Stimulated activated CD8-positive, alpha-beta memory T cell treated with anti-CD3 and anti-CD28 coated beads, Interleukin-12 subunit alpha, Interleukin-12 subunit beta, amount 100 ng/mL, for 1 hour (primary cell): ENCODE results near the gene KLF2.

Experiments
- DNase-seq: peaks from one replicate; pipeline ENCODE4 v3.0.0-alpha.2; 2020; ENCODE audit warnings: low read depth

The KLF2 gene

GRCh38 chr19:16308081-16308480 lies 16.5 kb upstream of the KLF2 start:
- DNase-seq = no peak

DNA sequence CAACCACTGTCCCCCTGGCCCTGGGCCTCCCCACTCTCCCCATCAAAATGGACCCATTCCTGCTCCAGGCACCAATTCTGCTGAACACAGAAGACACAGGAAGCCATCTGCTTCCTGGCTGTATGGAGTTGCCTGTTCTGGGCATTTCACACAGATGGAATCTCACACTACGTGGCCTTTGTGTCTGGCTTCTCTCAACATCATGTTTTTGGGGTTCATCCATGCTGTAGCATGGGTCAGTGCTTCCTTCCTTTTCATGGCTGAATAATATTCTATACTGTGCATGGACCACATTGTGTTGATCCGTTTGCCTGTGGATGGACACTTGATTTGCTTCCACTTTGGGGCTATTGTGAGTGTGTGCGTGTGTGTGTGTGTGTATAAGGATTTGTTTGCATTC lies 15.0 kb upstream of the KLF2 start:
- no peak for DNase-seq

GRCh38 chr19:16315825-16316505 lies 8.7 kb upstream of the KLF2 start:
- DNase-seq = no peak

DNA sequence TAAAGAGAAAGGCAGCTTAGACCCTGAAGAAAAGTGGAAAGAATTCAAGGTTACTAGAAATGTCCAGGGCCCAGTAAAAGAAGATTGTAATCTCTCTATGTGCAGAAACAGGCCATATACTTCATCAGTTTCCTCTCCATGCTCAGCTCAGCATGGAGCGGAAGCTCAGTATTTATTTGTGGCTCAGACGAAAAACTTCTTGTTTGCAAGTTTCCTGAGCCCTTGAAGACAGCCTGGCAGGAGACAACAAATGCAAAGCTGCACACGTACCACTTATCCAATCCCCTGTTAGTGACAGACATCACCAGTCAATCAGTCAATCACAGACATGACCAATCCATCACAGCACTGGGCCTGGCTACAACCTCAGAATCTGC lies 8.1 kb upstream of the KLF2 start:
- no peak for DNase-seq

- no peak for DNase-seq
Measured at GRCh38 chr19:16319481-16319880, 5.1 kb upstream of the KLF2 start.

- DNase-seq = no peak
Measured at GRCh38 chr19:16320987-16321386, 3.6 kb upstream of the KLF2 start.

- no peak for DNase-seq
Measured at GRCh38 chr19:16325161-16325527, 518 bp downstream of the KLF2 start.

- no peak for DNase-seq
Measured at GRCh38 chr19:16325641-16326400, 1.2 kb downstream of the KLF2 start.

DNA sequence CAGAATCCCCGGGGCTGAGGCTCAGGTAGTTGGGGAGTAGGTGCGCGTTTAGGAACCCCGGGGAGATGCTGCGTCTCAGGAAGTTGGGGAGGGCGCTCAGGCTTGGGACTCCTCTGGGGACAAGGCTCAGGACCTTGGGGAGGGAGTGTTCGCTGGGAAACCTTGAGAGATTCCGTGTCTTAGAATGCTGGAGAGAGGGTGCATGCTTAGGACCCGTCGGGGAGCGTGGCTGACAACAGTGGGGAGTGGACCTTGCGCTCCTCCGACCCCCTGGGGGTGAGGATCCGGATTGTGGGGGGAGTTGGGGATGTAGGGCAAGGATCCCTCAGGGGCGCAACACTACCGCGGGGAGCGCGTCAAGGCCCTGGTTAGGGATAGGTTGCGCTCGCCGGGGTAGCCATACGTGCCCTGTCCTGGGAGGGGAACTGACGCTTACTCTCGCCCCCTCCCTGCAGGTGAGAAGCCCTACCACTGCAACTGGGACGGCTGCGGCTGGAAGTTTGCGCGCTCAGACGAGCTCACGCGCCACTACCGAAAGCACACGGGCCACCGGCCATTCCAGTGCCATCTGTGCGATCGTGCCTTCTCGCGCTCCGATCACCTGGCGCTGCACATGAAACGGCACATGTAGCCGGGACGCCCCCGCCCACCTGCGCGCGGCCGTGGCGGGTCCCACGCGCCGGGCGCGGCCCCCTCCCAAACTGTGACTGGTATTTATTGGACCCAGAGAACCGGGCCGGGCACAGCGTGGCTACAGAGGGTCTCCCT lies 2.0 kb downstream of the KLF2 start:
- no peak for DNase-seq

- no peak for DNase-seq
Measured at GRCh38 chr19:16327169-16327475, 2.5 kb downstream of the KLF2 start.

DNA sequence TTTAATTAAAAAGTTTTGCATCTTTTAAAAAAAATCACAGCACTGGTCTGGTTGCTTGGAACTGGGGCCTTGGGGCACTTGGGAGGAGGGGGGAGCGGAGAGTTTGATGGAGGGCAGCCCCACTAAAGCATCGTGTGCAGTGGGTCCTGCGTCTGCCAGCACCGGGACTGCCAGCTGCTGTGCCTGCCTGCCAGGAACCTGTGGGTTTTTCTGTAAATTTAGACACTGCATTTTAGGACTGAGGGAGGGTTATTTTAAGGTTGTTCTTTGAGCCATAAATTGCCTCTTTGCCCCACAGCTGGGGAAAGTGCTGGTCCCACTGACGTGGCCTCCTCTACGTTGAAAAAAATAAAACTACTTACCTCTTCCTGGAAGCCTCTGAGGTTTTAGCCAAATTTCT lies 2.9 kb downstream of the KLF2 start:
- no peak for DNase-seq

DNA sequence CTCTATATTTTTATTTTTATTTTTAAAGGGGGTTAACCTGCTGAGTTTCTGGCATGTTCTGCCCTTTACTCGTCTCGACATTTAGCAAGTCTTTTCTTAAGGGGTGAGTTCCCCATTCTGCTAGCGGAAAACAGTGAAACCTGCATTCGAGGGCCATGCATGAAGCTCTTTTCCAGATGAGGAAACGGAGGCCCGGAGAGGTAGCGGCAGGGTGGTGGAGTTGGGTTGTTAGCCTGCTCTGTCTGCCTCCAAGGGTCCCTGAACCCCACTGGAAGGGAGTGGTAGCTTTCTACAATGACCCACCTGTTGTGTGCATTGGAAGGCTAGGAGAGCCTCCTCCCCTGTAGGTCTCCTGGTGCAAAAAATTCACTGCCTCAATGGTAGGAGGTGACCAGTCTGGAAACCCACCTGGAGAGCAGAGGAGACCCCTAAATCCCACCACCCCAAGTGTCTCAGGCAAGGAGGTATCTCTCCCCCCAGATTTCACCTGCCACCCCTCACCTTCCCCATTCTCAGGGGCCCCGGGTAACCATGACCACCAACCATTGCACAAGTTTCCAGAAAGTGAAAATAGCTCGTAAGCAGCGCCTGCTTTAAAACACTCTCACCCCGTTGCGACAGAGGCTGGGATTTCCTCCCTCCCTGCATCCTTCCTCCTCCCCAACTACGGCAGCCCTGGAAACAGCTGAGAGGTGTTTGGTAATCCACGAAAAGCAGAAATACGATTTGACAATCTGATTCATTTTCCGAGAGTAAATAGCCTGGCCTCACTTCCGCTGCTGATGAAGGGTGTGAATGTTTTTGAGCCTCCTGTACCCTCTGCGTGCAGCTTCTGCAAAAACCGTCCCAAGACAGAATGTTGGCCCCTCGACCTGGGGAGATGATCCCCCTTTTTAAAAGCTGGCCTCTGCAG lies 3.5 kb downstream of the KLF2 start:
- no peak for DNase-seq

- no peak for DNase-seq
Measured at GRCh38 chr19:16328824-16329482, 4.3 kb downstream of the KLF2 start.

DNA sequence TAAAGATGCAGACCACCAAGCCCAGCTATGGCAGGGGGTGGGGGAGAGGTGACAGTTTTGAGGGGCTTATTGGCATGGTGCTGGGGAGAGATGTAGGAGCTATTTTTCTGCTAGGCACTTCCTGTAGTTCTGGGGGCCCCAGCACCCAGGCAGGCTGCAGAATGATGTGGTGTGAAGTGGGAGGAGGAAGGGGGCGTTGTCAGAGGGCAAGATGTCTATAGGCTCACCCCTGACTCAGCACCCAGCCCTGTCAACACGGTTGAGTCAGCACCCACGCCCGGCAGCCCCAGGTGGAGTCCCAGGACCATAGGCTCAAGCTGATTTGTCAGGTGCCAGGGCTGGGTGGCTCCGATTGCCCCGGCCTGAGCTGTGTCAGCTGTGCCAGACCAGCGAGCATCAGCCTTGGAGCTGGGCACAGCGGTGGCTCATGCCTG lies 5.8 kb downstream of the KLF2 start:
- peak; percentile 89 for DNase-seq

GRCh38 chr19:16330806-16331690 lies 6.4 kb downstream of the KLF2 start:
- no peak for DNase-seq

DNA sequence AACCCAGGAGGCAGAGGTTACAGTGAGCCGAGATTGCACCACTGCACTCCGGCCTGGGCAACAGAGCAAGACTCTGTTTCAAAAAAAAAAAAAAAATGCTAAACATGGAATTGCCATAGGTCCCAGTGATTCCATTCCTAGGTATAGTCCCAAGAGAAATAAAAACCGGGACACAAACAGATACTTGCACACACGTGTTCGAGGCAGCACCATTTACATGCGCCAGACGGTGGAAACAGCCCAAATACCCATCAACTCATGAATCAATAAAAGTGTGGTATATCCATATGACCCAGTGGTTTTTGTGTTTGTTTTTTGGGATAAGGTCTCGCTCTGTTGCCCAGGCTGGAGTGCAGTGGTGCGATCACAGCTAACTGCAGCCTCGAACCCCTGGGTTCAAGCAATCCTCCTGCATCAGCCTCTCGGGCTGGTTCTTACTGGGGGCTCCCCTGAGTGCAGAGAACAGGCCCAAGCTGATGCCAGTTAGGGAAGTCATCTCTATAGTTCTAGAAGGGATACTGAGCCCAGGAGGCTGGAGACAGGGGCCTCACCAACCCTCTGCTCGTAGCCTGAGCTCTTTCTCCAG lies 8.5 kb downstream of the KLF2 start:
- DNase-seq = no peak

- no peak for DNase-seq
Measured at GRCh38 chr19:16334411-16334810, 9.8 kb downstream of the KLF2 start.

DNA sequence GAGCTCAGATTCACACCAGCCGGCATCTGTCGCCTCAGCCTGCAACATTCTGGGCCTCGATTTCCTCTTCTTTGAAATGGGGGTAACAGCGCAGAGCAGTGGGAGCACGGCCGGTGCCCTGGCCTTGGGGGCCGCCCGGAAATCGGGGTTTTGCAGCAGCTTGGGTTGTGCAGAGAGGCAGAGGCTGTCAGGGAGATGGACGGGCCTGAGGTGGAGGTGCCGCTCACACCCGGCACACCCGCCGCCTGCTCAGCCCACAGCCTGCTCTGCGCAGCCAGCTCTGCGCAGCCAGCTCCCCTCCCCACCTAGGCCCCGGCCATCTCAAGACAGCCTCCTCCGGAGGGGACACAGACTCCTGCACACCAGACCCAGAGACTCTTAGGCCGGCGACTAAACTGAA lies 10.6 kb downstream of the KLF2 start:
- DNase-seq = no peak

DNA sequence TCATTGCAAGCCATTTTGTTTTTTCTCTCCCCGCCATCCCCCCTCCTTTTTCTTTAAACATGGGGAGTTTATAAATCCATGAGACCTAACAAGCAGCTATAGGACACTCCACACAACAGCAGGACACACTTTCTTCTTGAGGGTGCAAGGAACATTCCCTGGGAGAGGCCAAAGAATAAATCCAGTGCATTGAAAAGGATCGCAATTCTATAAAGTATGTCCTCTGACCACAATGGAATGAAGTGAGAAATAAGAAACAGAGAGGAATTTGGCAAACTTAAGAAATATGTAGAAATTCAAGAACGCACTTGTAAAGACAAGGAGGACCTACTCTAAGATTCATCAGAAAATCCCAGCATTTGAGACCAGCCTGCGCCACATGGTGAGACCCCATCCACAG lies 11.9 kb downstream of the KLF2 start:
- no peak for DNase-seq

DNA sequence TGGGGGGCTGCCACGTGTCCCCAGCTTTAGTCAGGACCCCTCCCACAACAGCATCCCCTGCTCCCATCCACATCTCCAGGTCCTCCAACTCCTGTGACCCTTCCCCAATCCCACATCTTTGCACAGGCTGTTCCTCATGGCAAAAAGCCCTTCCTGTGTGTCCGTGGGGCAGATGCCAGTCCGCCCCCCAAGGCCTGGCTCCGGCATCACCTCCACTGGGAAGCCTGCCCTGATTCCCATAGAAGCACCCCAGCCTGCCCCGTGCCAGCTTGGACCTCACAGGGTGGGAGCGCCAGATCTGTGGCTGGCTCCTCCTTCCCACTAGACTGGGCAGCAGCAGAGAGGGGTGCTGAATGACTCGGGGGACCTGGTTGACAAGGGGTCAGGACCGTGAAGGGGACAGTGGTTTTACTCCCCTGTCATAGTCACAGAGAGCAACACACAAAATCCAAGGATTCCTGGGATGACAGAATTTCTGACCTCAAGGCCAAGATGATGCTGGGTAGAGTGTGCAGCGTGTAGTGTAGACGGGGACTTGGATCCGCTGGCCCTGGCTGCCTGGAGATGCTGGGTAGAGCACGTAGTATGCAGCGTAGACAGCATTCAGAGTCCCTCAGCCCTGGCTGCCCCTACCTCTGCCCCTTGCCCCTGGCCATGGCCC lies 13.3 kb downstream of the KLF2 start:
- DNase-seq = no peak
